Transverse colon (tissue), 4 donors: ENCODE results near the gene SLC16A3. TPM values are rescaled to one million over a fixed set of nuclear protein-coding genes. Genes with fewer than 3 reads are reported as not detected.

Source experiments
- DNase-seq: peaks from one replicate; pipeline ENCODE4 v3.0.0-alpha.2; 2019
- H3K27ac ChIP-seq, 4 donors: fragments of 200-600 bp; sonication (generic); 2 replicates each; pipeline ENCODE4 v1.5.1; 2016 to 2018; ENCODE audit warnings: inconsistent platforms in 4 of 4
- H3K27me3 ChIP-seq: fragments of 200-600 bp; sonication (generic); 2 replicates; pipeline ENCODE4 v1.5.1; 2017; ENCODE audit warnings: inconsistent platforms
- H3K36me3 ChIP-seq, 4 donors: fragments of 200-600 bp; sonication (generic); 2 replicates each; pipeline ENCODE4 v1.5.1; 2017 to 2019; ENCODE audit warnings: inconsistent platforms in 4 of 4
- H3K4me1 ChIP-seq, 4 donors: fragments of 200-600 bp; sonication (generic); 2 replicates each; pipeline ENCODE4 v1.5.1; 2017 to 2020; ENCODE audit warnings: inconsistent platforms in 4 of 4
- H3K4me3 ChIP-seq, 4 donors: fragments of 200-600 bp; sonication (generic); 1 replicate in 1 of 4; 2 replicates in 3 of 4; pipeline versions ENCODE4 v1.5.1 to v1.6.1; 2017 to 2019; ENCODE audit warnings: inconsistent platforms in 4 of 4
- H3K9me3 ChIP-seq, 2 donors: fragments of 200-600 bp; sonication (generic); 2 replicates each; pipeline ENCODE4 v1.5.1; 2017 to 2019; ENCODE audit warnings: inconsistent platforms in 2 of 2
- EP300 ChIP-seq: sonication (generic); formaldehyde crosslinking; IDR thresholded peaks from one replicate; pipeline ENCODE4 v1.6.1; 2017; ENCODE audit warnings: antibody characterized with exemption, low read depth
- POLR2A ChIP-seq: fragments of 450-650 bp; IDR thresholded peaks from one replicate; pipeline ENCODE4 v1.6.1; 2016; ENCODE audit warnings: antibody characterized with exemption, mild to moderate bottlenecking, moderate library complexity
- POLR2AphosphoS5 ChIP-seq, 3 donors: sonication (generic); formaldehyde crosslinking; IDR thresholded peaks; one replicate each; pipeline ENCODE4 v1.6.1; 2016; ENCODE audit warnings: antibody characterized with exemption in 3 of 3
- WGBS, 2 donors: methylation state at CpG; one replicate each; pipeline ENCODE4 v1.1.5; 2018; ENCODE audit warnings: low coverage in 1 of 2; 5-methylcytosine and 5-hydroxymethylcytosine counted together
- in situ Hi-C, 4 donors: fragments of 200-750 bp; cut with MboI; loops; one replicate each; pipeline versions ENCODE4 v1.15.0 to v1.15.1; 2017; ENCODE audit warnings: low sequenced_read_pairs in 3 of 4, low pct_ligation_motif_present in 1 of 4, low pct_unique_long_range_greater_than_20kb in 1 of 4
- intact Hi-C: fragments of 100-400 bp; cut with DNase I; formaldehyde crosslinking; loops from one replicate; pipeline ENCODE4 v1.15.1; 2023; ENCODE audit warnings: low total_unique reads
- total RNA-seq, 4 donors: library from RNA; depleted of rRNA; stranded (reverse); fragments of >200 nt; gene quantifications; one replicate each; pipeline ENCODE4 v1.1.0, GENCODE V29; 2016
- TF ChIP-seq, protein P1 (sequence below), 5 experiments: fragments of 200-600 bp in 3 of 5; fragments of 450-650 bp in 2 of 5; sonication (generic) in 3 of 5; IDR thresholded peaks; 1 replicate in 2 of 5; 2 replicates in 3 of 5; pipeline ENCODE4 v1.5.1; 2016 to 2017; ENCODE audit warnings: antibody characterized with exemption in 5 of 5, inconsistent platforms in 3 of 5, mild to moderate bottlenecking in 2 of 5, moderate library complexity in 1 of 5

The SLC16A3 gene
- total RNA-seq, 4 donors from 2014 or later = 11.5 to 105 (median 48.9) TPM

DNA sequence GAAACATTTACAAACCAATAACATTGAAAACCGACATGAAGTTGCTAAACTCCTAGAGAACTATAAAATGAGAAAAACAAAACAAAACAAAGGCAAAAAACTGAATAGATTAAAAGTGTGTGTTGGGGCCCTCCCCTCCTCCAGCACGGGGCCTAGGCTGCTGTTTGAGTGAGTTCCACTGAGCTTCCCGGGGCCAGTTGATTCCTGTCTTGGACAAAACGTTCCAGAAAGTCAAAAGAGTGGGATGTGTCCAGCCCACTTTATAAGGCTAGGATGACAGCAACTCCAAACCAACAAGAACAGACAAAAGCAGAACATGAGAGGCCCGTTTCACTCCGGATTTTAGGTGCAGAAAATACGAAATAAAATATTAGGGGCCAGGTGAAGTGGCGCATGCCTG, 56.3 kb downstream of the SLC16A3 start:
- H3K4me3 ChIP-seq = no peak overlapping the region
- in situ Hi-C loops (no loop called here), intact Hi-C loops (no loop called here)
- peak overlapping the region in 2 of 4 donors; percentile 25 to 46 for H3K27ac ChIP-seq
- H3K4me1 ChIP-seq = peaks cover 0 to 45% (median 31%) of the 10 kb centered on the region in 4 donors
- H3K27me3 ChIP-seq = no peaks in the 10 kb centered on the region
- no peak for TF ChIP-seq EP300
- TF ChIP-seq POLR2A = no peak
- TF ChIP-seq, protein P1, sequence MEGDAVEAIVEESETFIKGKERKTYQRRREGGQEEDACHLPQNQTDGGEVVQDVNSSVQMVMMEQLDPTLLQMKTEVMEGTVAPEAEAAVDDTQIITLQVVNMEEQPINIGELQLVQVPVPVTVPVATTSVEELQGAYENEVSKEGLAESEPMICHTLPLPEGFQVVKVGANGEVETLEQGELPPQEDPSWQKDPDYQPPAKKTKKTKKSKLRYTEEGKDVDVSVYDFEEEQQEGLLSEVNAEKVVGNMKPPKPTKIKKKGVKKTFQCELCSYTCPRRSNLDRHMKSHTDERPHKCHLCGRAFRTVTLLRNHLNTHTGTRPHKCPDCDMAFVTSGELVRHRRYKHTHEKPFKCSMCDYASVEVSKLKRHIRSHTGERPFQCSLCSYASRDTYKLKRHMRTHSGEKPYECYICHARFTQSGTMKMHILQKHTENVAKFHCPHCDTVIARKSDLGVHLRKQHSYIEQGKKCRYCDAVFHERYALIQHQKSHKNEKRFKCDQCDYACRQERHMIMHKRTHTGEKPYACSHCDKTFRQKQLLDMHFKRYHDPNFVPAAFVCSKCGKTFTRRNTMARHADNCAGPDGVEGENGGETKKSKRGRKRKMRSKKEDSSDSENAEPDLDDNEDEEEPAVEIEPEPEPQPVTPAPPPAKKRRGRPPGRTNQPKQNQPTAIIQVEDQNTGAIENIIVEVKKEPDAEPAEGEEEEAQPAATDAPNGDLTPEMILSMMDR (IDR thresholded peaks at IDR 0.05) = no peak
- no peak for TF ChIP-seq POLR2AphosphoS5 (IDR thresholded peaks at IDR 0.05)
- H3K36me3 ChIP-seq = no peaks in the 10 kb centered on the region
- no peaks in the 10 kb centered on the region for H3K9me3 ChIP-seq
- WGBS, 2 donors = 68 to 82% methylated on average over 6 to 8 of the region's 8 CpGs
- no peak for DNase-seq

DNA sequence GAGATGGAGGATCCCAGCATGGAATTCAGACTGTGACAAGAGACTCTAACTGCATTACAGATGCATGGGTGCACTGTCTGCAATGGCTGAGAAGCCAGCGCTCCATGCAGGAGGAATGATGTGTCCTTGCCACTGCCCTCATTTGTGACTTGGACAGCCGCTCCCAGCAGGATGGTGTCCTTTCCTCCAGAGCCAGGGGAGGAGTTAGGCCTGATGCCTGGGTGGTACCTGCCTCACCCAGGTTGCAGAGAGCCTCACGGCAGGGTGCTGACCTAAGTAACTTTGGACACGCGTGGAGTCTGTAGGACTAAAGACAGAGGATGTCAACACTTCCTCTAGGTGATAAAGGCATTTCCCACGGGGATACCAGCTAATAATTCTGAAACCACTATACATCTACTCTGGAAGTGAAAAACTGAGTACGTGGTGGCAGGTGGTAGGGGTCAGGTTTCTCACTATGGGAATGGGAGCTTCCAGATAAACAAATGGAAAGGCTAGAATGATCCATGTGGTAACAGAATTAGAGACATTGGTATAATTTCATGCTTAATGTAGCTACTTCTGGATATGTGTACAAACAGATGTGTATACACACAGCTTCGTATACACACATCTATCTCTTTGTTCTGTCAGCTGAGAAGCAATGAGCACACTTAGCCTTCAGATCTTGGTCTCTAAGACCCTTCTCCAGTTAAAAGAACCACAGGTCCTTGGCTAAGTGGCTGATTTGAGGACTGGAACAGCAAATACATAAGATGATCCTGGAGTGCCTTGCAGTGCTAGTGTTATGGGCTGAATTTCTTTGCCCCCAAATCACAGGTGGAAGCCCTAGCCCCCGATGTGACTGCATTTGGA, 58.4 kb downstream of the SLC16A3 start:
- Histone ChIP-seq H3K27me3 (no peaks in the 10 kb centered on the region), H3K4me3 (no peak overlapping the region), H3K36me3 (no peaks in the 10 kb centered on the region), H3K9me3 (no peaks in the 10 kb centered on the region), H3K4me1 (peaks cover 0 to 44% (median 25%) of the 10 kb centered on the region in 4 donors), H3K27ac (peak overlapping the region; percentile 71 to 88 (median 82))
- peak; percentile 28 for TF ChIP-seq POLR2A
- TF ChIP-seq POLR2AphosphoS5 (IDR thresholded peaks at IDR 0.05) = no peak
- peak; percentile 52 for DNase-seq
- in situ Hi-C loops = no loop called here
- intact Hi-C loops = no loop called here
- 67 to 74% methylated on average over 6 to 9 of the region's 9 CpGs for WGBS, 2 donors

DNA sequence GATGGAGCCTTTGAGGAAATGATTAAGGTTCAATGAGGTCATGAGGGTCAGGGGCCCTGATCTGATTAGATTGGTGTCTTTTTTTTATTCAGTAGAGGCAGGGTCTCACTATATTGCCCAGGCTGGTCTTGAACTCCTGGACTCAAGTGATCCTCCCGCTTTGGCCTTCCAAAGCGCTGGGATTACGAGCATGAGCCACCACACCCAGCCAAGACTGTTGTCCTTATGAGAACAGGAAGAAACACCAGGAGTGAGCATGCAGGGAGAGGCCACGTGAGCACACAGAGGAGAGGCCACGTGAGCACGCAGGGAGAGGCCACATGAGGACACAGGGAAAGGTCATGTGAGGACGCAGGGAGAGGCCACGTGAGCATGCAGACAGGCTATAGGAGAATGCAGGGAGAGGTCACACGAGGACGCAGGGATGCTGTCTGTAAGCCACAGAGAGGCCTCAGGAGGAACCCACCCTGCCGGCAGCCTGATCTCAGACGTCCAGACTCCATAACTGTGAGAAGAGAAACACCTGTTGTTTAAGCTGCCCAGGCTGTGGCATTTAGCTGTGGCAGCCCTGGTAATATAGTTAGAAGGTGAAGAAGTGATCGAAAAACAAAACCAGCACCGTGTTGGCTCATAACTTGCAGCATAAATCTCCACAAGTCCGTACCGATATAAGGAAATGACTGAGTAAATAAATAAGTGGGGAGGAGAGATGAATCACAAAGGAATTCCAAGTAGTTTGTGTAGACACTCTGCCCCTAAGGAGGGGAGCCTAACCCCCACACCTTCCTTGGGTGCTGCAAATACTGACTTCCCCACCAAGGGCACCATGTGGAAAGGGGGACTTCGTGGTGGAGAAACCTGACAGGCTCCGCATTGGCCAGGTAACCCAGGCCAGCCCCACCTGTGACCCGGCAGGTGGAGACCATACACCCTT, 59.3 kb downstream of the SLC16A3 start:
- Histone ChIP-seq H3K4me3 (no peak overlapping the region), H3K36me3 (no peaks in the 10 kb centered on the region), H3K27ac (peak overlapping the region; percentile 71 to 88 (median 82)), H3K9me3 (no peaks in the 10 kb centered on the region), H3K27me3 (no peaks in the 10 kb centered on the region), H3K4me1 (peaks cover 0 to 36% (median 24%) of the 10 kb centered on the region in 4 donors)
- intact Hi-C loops = no loop called here
- in situ Hi-C loops = no loop called here
- TF ChIP-seq POLR2AphosphoS5 (IDR thresholded peaks at IDR 0.05) = peak; percentile 71 to 78 (median 74)
- peak; percentile 33 for TF ChIP-seq POLR2A
- TF ChIP-seq, protein P1 (IDR thresholded peaks at IDR 0.05) = no peak
- peak; percentile 70 for TF ChIP-seq EP300
- DNase-seq = peak; percentile 90
- WGBS, 2 donors = 19 to 31% methylated on average over 6 to 19 of the region's 19 CpGs

Other genes with a start within 250 kb of the SLC16A3 start
- 100 to 1,000 TPM in 2 of 4 donors, 10 to 100 TPM in 2; 85.4 to 131 (median 104) TPM for gene CENPX, start 206.2 kb upstream of the SLC16A3 start, total RNA-seq
- gene LRRC45, start 205.7 kb upstream of the SLC16A3 start, total RNA-seq = 10 to 100 TPM; 12.7 to 40.6 (median 23.5) TPM
- gene RAC3, start 197.4 kb upstream of the SLC16A3 start, total RNA-seq = 10 to 100 TPM in 1 of 4 donors, 1 to 10 TPM in 3; 2.6 to 11.1 (median 5.0) TPM
- gene DCXR, start 191.3 kb upstream of the SLC16A3 start, total RNA-seq = 100 to 1,000 TPM in 1 of 4 donors, 10 to 100 TPM in 3; 49.4 to 117 (median 71.3) TPM
- 10 to 100 TPM; 33.2 to 92.0 (median 48.8) TPM for gene RFNG, start 177.2 kb upstream of the SLC16A3 start, total RNA-seq
- 100 to 1,000 TPM in 2 of 4 donors, 10 to 100 TPM in 2; 42.0 to 160 (median 85.5) TPM for gene GPS1, start 177.1 kb upstream of the SLC16A3 start, total RNA-seq
- 100 to 1,000 TPM in 3 of 4 donors, 10 to 100 TPM in 1; 98.6 to 306 (median 132) TPM for gene DUS1L, start 163.2 kb upstream of the SLC16A3 start, total RNA-seq
- 100 to 1,000 TPM in 2 of 4 donors, 10 to 100 TPM in 2; 25.1 to 185 (median 99.4) TPM for gene FASN, start 130.8 kb upstream of the SLC16A3 start, total RNA-seq
- gene CCDC57, start 16.2 kb upstream of the SLC16A3 start, total RNA-seq = 10 to 100 TPM; 23.5 to 87.5 (median 48.3) TPM
- gene CSNK1D, start 44.7 kb downstream of the SLC16A3 start, total RNA-seq = 100 to 1,000 TPM in 2 of 4 donors, 10 to 100 TPM in 2; 86.0 to 230 (median 148) TPM
- 1 to 10 TPM; 6.1 to 9.7 (median 7.4) TPM for gene CD7, start 88.6 kb downstream of the SLC16A3 start, total RNA-seq
- 100 to 1,000 TPM in 2 of 4 donors, 10 to 100 TPM in 1, 1 to 10 TPM in 1; 5.8 to 127 (median 107) TPM for gene SECTM1, start 104.7 kb downstream of the SLC16A3 start, total RNA-seq
- gene TEX19, start 130.2 kb downstream of the SLC16A3 start, total RNA-seq = not detected
- under 1 TPM in 1 of 4 donors, not detected in 3; 0.48 TPM for gene UTS2R, start 142.7 kb downstream of the SLC16A3 start, total RNA-seq
- gene HEXD, start 189.3 kb downstream of the SLC16A3 start, total RNA-seq = 100 to 1,000 TPM in 2 of 4 donors, 10 to 100 TPM in 2; 45.5 to 258 (median 102) TPM
- 10 to 100 TPM in 3 of 4 donors, 1 to 10 TPM in 1; 7.9 to 27.5 (median 25.9) TPM for gene OGFOD3, start 189.5 kb downstream of the SLC16A3 start, total RNA-seq
- 100 to 1,000 TPM in 2 of 4 donors, 10 to 100 TPM in 2; 46.2 to 212 (median 86.2) TPM for gene CYBC1, start 221.7 kb downstream of the SLC16A3 start, total RNA-seq
- 100 to 1,000 TPM in 1 of 4 donors, 10 to 100 TPM in 3; 44.1 to 133 (median 61.1) TPM for gene NARF, start 229.7 kb downstream of the SLC16A3 start, total RNA-seq